ENCODE data around the gene AMOT. TPM values are rescaled to one million over a fixed set of nuclear protein-coding genes. Genes with fewer than 3 reads are reported as not detected.

AMOT gene
- total RNA-seq, 3 donors from 2014 or later (not counting 1 experiment from before 2014, with no cell fraction given), result 7.1 to 15.8 (median 9.3) TPM

DNA sequence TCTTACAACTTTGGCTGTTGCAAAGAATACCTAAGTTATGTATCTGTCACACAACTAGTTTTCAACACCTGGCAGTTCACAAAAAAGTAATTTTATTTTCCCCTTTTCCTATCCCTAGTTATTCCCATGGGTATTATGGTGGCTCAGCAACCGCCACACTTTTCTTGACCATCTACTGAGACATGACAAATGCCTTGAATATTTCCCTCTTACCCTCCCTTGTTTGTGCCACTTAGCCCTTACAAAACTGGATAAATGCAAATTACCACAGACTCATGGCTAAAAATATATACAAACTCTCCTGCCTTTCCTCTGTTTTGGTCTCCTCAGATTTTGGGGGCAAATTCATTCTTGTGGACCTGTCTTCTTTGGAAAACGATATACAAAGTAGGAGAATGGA lies 72.1 kb downstream of the AMOT start:
- Mint-ChIP-seq H3K27ac (no peak overlapping the region), H3K4me1 (no peaks in the 10 kb centered on the region), H3K4me3 (no peak overlapping the region), H3K9me3 (no peaks in the 10 kb centered on the region), H3K36me3 (no peaks in the 10 kb centered on the region), H3K27me3 (ENCODE audit: low read depth in 2 of 2) (no peaks in the 10 kb centered on the region)
- 94% methylated on average over 1 of the region's 2 CpGs for WGBS (ENCODE audit: insufficient coverage)
- no peak overlapping the region for H3K4me3 ChIP-seq (ENCODE audit: low read length)
- ATAC-seq (no peak), DNase-seq (no peak)
- no peaks in the 10 kb centered on the region for H3K27me3 ChIP-seq (ENCODE audit: control insufficient read depth, insufficient read depth, low read length)
- intact Hi-C loops (cut with micrococcal nuclease), result no loop called here
- no peaks in the 10 kb centered on the region for H3K36me3 ChIP-seq (ENCODE audit: control insufficient read depth, insufficient read depth, low read length)
- H3K27ac ChIP-seq (ENCODE audit: low read length), result no peak overlapping the region
- H3K9me3 ChIP-seq (ENCODE audit: control insufficient read depth, insufficient read depth, low read length), result no peaks in the 10 kb centered on the region
- TF ChIP-seq, protein P1, sequence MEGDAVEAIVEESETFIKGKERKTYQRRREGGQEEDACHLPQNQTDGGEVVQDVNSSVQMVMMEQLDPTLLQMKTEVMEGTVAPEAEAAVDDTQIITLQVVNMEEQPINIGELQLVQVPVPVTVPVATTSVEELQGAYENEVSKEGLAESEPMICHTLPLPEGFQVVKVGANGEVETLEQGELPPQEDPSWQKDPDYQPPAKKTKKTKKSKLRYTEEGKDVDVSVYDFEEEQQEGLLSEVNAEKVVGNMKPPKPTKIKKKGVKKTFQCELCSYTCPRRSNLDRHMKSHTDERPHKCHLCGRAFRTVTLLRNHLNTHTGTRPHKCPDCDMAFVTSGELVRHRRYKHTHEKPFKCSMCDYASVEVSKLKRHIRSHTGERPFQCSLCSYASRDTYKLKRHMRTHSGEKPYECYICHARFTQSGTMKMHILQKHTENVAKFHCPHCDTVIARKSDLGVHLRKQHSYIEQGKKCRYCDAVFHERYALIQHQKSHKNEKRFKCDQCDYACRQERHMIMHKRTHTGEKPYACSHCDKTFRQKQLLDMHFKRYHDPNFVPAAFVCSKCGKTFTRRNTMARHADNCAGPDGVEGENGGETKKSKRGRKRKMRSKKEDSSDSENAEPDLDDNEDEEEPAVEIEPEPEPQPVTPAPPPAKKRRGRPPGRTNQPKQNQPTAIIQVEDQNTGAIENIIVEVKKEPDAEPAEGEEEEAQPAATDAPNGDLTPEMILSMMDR (IDR thresholded peaks at IDR 0.05), result no peak
- no peaks in the 10 kb centered on the region for H3K4me1 ChIP-seq (ENCODE audit: control insufficient read depth, insufficient read depth, low read length)

DNA sequence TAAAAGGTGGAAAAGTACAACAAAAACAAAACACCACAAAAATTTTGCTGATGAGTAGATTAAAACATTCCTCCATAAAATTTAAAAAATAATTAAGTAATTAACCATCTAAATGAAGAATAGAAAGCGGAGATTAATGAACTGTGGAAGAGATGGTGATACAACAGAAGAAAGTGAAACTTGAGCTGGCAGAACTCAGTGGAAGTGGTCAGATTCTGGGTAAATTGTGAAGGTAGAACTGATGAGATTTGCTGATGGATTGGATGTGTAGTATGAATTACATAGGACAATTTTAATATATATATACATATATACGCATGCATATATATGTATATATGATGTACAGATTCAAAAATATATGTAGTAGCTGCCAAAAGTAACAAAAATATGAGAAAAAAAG lies 73.9 kb downstream of the AMOT start:
- Histone ChIP-seq H3K4me1 (ENCODE audit: control insufficient read depth, insufficient read depth, low read length) (no peaks in the 10 kb centered on the region), H3K27ac (ENCODE audit: low read length) (no peak overlapping the region), H3K36me3 (ENCODE audit: control insufficient read depth, insufficient read depth, low read length) (no peaks in the 10 kb centered on the region), H3K27me3 (ENCODE audit: control insufficient read depth, insufficient read depth, low read length) (no peaks in the 10 kb centered on the region), H3K4me3 (ENCODE audit: low read length) (no peak overlapping the region), H3K9me3 (ENCODE audit: control insufficient read depth, insufficient read depth, low read length) (no peaks in the 10 kb centered on the region)
- Mint-ChIP-seq H3K27me3 (ENCODE audit: low read depth in 2 of 2) (no peaks in the 10 kb centered on the region), H3K36me3 (no peaks in the 10 kb centered on the region), H3K27ac (no peak overlapping the region), H3K4me1 (no peaks in the 10 kb centered on the region), H3K9me3 (no peaks in the 10 kb centered on the region), H3K4me3 (no peak overlapping the region)
- WGBS (ENCODE audit: insufficient coverage), result no CpG with 5 or more reads among the region's 2 CpGs
- TF ChIP-seq, protein P1 (IDR thresholded peaks at IDR 0.05), result no peak
- intact Hi-C loops (cut with micrococcal nuclease), result no loop called here
- DNase-seq (no peak), ATAC-seq (no peak)

DNA sequence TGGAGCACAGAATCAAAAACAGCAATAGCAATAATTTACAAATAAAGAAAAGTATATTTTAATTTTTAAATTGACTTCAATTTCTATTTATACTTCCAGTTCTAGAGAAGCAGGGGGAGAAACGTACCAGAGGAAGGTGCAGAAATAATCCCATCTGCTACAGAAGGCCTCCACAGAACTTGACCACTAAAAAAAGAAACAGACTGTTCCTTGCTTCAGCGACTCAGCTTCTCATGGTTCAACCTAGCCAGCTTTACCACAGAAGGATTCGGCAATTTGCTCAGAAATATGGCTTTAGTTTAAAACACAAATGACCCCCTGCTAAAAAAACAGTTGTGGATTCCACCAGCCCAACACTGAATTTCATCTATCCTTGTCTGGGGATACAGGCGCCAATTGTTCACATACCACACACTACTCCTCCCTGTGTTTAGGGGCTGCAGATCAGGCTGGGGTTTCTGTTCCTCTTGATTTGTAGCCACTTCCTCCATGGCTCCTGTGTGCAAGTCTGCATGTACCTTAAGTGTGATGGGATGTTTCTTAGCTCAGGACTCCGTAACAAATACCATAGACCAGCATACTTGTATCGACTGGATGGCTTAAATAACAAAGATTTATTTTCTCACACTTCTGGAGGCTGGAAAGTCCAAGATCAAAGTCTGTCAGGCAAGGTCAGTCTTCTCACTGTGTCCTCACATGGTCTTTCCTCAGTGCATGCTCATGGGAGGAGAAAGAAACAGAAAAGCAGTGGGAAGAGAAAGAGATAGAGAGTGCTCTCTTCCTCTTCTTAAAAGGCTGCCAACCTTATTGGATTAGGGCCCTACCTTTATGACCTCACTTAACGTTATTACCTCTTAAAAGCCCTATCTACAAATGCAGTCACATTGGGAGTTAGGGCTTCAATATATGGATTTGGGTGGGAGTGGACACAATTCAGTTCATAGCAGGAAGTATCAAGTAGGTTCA lies 79.1 kb downstream of the AMOT start:
- peaks cover 3 to 18% of the 10 kb centered on the region in 2 donors for H3K27me3 Mint-ChIP-seq (ENCODE audit: low read depth in 2 of 2)

More for the DNA sequence above, 79.1 kb downstream of the AMOT start:
- no peaks in the 10 kb centered on the region for H3K9me3 Mint-ChIP-seq
- no peaks in the 10 kb centered on the region for H3K36me3 Mint-ChIP-seq
- no peaks in the 10 kb centered on the region for H3K9me3 ChIP-seq (ENCODE audit: control insufficient read depth, insufficient read depth, low read length)
- no peaks in the 10 kb centered on the region for H3K4me1 ChIP-seq (ENCODE audit: control insufficient read depth, insufficient read depth, low read length)
- H3K27me3 ChIP-seq (ENCODE audit: control insufficient read depth, insufficient read depth, low read length), result no peaks in the 10 kb centered on the region
- no peak for ATAC-seq
- WGBS (ENCODE audit: insufficient coverage), result 34% methylated on average over 3 of the region's 7 CpGs
- H3K4me3 ChIP-seq (ENCODE audit: low read length), result no peak overlapping the region
- no peak overlapping the region for H3K27ac ChIP-seq (ENCODE audit: low read length)
- H3K36me3 ChIP-seq (ENCODE audit: control insufficient read depth, insufficient read depth, low read length), result no peaks in the 10 kb centered on the region
- intact Hi-C loops (cut with micrococcal nuclease), result no loop called here
- TF ChIP-seq, protein P1 (IDR thresholded peaks at IDR 0.05), result no peak
- no peak overlapping the region for H3K4me3 Mint-ChIP-seq
- H3K4me1 Mint-ChIP-seq, result no peaks in the 10 kb centered on the region
- no peak overlapping the region for H3K27ac Mint-ChIP-seq
- DNase-seq, result no peak
